Measurements from ENCODE around the gene IL12A. TPM values are rescaled to one million over a fixed set of nuclear protein-coding genes. Genes with fewer than 3 reads are reported as not detected.

IL12A gene
- total RNA-seq, result 0.75 and 2.3 TPM in 2 replicates

DNA sequence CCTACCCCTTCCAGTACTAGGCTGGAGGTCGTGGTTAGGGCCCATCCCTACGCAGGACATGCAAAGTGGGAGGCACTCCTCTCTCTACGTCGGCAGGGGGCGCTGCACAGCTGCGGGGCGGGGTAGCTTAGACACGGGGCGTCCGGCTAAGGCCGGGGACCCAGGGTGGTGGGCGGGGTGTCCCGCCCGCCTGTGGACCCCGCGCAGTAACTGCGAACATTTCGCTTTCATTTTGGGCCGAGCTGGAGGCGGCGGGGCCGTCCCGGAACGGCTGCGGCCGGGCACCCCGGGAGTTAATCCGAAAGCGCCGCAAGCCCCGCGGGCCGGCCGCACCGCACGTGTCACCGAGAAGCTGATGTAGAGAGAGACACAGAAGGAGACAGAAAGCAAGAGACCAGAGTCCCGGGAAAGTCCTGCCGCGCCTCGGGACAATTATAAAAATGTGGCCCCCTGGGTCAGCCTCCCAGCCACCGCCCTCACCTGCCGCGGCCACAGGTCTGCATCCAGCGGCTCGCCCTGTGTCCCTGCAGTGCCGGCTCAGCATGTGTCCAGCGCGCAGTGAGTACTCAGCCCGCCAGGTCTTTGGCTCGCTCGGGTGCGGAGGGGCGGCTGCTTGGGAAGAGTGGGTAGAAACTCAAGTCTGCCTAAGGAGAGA is at the start of gene IL12A:
TSS of gene IL12A (plus strand) at position 219 of the 655 bp plus-strand sequence.
- no peaks in the 10 kb centered on the region for H3K27me3 ChIP-seq (ENCODE audit: control insufficient read depth, insufficient read depth, low read length)
- H3K4me3 ChIP-seq (ENCODE audit: low read depth, low read length), result peak within 1 kb of the TSS; percentile 54
- TF ChIP-seq, protein P1, sequence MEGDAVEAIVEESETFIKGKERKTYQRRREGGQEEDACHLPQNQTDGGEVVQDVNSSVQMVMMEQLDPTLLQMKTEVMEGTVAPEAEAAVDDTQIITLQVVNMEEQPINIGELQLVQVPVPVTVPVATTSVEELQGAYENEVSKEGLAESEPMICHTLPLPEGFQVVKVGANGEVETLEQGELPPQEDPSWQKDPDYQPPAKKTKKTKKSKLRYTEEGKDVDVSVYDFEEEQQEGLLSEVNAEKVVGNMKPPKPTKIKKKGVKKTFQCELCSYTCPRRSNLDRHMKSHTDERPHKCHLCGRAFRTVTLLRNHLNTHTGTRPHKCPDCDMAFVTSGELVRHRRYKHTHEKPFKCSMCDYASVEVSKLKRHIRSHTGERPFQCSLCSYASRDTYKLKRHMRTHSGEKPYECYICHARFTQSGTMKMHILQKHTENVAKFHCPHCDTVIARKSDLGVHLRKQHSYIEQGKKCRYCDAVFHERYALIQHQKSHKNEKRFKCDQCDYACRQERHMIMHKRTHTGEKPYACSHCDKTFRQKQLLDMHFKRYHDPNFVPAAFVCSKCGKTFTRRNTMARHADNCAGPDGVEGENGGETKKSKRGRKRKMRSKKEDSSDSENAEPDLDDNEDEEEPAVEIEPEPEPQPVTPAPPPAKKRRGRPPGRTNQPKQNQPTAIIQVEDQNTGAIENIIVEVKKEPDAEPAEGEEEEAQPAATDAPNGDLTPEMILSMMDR (IDR thresholded peaks at IDR 0.05; ENCODE audit: insufficient read depth, low read length, poor library complexity, severe bottlenecking), result peak; percentile 96
- peak; percentile 23 for DNase-seq (ENCODE audit: low read depth)
- H3K36me3 ChIP-seq (ENCODE audit: control insufficient read depth, insufficient read depth, low read length), result no peaks in the 10 kb centered on the region

DNA sequence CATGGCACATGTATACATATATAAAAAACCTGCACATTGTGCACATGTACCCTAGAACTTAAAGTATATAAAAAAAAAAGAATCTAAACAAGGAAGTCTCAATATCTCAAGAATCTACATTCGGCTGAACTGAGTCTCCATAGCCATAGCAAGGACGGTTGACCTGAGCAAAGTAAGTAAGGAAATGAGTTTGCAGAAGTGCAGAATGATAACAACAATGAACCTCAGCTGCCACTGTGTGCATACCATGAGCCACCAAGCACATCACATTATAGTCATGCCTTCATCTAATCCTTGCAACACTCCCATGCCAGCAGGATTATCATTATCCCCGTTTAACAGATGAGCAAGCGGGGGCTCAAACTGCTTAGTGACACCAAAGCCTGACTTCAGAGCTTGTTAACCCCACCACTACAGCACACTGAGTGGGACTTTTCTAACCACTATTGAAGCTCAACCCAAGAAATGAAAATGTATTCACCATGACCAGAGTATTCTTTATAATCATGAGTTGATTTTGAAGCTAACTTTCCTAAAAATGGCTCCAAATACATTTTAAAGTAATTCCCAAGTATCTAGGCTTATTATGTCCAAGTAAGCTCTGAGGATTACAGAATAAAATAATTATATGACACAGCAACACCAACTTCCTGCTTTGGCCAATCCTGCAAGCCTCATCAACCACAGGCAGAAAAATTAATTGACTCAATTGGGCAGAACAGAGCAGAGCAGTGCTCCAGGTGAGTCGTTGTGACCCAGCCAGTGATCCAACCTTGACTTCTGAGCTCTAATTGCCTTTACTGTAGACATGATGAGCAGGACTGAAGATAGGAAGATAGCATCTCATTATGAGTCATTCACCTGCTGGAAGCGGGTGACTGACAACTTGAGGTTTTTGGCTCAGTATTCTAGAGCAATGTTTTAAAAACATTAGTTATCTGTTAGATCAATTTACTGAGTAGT is 47.3 kb upstream of the IL12A start:
- TF ChIP-seq, protein P1 (IDR thresholded peaks at IDR 0.05; ENCODE audit: insufficient read depth, low read length, poor library complexity, severe bottlenecking), result no peak
- Histone ChIP-seq H3K4me3 (ENCODE audit: low read depth, low read length) (no peak overlapping the region), H3K36me3 (ENCODE audit: control insufficient read depth, insufficient read depth, low read length) (no peaks in the 10 kb centered on the region), H3K27me3 (ENCODE audit: control insufficient read depth, insufficient read depth, low read length) (no peaks in the 10 kb centered on the region)
- no peak for DNase-seq (ENCODE audit: low read depth)

DNA sequence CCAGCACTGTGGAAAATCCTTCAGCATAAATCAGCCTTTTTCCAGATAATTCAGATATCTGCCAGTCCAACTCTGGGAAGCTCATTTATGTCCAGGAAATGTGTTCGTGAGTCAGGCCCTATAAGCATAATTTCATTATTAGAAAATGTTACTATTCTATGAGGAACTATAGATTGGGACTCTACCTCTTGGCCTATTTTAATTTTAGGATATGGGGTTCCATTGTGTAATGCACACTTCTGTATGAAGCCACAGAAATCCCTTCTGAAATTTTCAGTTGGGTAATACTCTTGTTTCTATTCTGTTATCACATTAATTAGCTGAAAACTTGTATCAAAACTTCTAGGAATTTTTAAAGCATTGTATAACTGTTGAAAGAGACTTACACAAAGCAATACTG is 43.9 kb upstream of the IL12A start:
- Histone ChIP-seq H3K4me3 (ENCODE audit: low read depth, low read length) (no peak overlapping the region), H3K36me3 (ENCODE audit: control insufficient read depth, insufficient read depth, low read length) (no peaks in the 10 kb centered on the region), H3K27me3 (ENCODE audit: control insufficient read depth, insufficient read depth, low read length) (no peaks in the 10 kb centered on the region)
- TF ChIP-seq, protein P1 (IDR thresholded peaks at IDR 0.05; ENCODE audit: insufficient read depth, low read length, poor library complexity, severe bottlenecking), result no peak
- no peak for DNase-seq (ENCODE audit: low read depth)

DNA sequence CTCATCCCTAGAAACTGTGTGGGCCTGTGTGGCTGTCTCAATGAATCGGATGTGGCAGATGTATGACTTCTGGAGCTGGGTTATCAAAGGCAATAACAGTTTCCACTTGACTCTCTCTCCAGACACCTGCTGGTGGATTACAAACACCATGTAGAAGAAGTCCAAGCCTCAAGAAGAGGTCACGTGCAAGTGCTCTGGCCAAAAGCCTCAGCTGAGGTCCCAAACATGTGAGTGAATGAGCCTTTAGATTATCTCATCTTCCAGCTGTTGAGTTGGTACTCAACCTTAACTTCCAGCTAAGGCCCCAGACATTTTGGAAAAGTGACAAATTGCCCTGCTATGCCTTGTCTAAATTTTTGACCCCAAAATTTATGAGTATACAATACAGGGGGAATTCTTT is 42.7 kb upstream of the IL12A start:
- H3K4me3 ChIP-seq (ENCODE audit: low read depth, low read length), result no peak overlapping the region
- DNase-seq (ENCODE audit: low read depth), result no peak
- TF ChIP-seq, protein P1 (IDR thresholded peaks at IDR 0.05; ENCODE audit: insufficient read depth, low read length, poor library complexity, severe bottlenecking), result no peak
- no peaks in the 10 kb centered on the region for H3K27me3 ChIP-seq (ENCODE audit: control insufficient read depth, insufficient read depth, low read length)
- no peaks in the 10 kb centered on the region for H3K36me3 ChIP-seq (ENCODE audit: control insufficient read depth, insufficient read depth, low read length)

DNA sequence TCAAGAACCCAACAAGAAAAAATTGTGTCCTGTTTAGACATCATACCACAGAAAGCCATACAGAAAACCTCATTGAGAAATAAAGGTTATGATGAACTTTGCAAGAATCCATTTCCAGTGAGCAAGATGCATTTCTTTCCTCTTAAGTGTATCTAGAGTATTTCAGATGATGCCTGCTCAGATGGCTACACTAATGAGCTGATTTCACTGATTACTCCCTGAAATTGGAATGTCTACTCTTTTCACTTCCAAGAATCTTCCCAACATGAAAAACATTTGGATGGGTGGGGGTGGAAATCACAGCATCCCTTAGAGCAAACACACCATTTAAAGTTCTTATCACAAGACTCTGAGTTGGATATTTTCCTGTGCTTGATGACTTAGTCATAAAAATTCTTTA is 41.4 kb upstream of the IL12A start:
- TF ChIP-seq, protein P1 (IDR thresholded peaks at IDR 0.05; ENCODE audit: insufficient read depth, low read length, poor library complexity, severe bottlenecking), result no peak
- Histone ChIP-seq H3K27me3 (ENCODE audit: control insufficient read depth, insufficient read depth, low read length) (no peaks in the 10 kb centered on the region), H3K4me3 (ENCODE audit: low read depth, low read length) (no peak overlapping the region), H3K36me3 (ENCODE audit: control insufficient read depth, insufficient read depth, low read length) (no peaks in the 10 kb centered on the region)
- no peak for DNase-seq (ENCODE audit: low read depth)
